PC-3 (cell line): ENCODE results near the gene SPATA6L.

Experiments used
- EZH2 ChIP-seq: fragments of 300-600 bp; sonication (generic); IDR thresholded peaks from one replicate; pipeline ENCODE4 v1.6.1; 2017; ENCODE audit warnings: antibody characterized with exemption, mild to moderate bottlenecking, low read length; ENCODE audit not compliant: unreplicated experiment
- TF ChIP-seq, protein P1 (sequence below): fragments of 300-600 bp; sonication (generic); conservative IDR thresholded peaks from 2 replicates; pipeline ENCODE4 v1.5.1; 2017; ENCODE audit warnings: antibody characterized with exemption, low read depth, mild to moderate bottlenecking, low read length

DNA sequence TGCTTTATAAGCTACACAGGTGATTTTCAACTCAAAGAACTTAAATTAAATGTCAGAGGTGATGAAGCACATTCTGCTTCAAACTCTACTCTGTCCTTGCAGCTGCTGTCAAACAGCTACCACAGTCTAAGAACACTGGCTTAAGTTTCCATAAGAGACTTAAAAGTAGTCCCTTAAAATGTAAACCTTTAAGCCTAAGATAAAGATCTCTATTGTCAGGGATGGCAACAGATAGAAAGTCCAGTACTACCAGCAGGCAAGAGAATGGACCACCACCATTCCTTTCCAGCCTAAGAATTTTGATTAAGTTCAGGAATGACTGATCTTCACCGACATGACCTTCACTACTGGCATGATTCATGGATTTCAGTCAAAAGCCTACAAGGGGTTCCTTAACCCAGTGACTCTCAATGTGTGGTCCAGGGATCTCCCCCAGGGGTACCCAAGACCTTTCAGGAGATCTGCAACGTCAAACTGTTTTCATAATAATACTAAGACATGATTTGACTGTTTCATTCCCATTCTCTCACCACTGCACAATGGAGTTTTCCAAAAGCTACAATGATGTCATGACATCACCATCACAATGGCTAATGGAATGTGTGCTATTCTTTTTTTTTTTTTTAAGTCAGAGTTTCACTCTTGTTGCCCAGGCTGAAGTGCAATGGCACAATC lies 45.3 kb downstream of the SPATA6L start:
- TF ChIP-seq, protein P1, sequence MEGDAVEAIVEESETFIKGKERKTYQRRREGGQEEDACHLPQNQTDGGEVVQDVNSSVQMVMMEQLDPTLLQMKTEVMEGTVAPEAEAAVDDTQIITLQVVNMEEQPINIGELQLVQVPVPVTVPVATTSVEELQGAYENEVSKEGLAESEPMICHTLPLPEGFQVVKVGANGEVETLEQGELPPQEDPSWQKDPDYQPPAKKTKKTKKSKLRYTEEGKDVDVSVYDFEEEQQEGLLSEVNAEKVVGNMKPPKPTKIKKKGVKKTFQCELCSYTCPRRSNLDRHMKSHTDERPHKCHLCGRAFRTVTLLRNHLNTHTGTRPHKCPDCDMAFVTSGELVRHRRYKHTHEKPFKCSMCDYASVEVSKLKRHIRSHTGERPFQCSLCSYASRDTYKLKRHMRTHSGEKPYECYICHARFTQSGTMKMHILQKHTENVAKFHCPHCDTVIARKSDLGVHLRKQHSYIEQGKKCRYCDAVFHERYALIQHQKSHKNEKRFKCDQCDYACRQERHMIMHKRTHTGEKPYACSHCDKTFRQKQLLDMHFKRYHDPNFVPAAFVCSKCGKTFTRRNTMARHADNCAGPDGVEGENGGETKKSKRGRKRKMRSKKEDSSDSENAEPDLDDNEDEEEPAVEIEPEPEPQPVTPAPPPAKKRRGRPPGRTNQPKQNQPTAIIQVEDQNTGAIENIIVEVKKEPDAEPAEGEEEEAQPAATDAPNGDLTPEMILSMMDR = no peak
- TF ChIP-seq EZH2 = no peak
